Measurements from ENCODE around the gene ADGRL4.

DNA sequence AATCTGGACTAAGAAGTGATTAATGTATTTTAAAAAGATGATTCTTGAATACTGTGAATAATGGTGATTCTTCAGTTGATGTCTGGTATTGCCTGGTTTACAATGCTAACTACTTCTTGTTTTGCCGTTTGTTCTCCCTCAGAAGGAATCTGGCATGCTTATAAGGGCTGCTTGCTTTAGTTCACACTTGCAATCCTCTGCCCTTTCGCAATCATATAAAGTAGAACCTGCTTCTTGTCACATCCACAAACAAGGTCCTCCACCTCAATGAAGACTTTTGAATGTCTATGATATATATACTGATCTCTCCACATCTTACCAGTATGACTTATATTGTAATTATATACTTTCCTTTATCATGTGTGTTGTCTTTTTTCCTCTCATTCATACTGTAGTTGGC lies 92.6 kb downstream of the ADGRL4 start:
- TF ChIP-seq, protein P1, sequence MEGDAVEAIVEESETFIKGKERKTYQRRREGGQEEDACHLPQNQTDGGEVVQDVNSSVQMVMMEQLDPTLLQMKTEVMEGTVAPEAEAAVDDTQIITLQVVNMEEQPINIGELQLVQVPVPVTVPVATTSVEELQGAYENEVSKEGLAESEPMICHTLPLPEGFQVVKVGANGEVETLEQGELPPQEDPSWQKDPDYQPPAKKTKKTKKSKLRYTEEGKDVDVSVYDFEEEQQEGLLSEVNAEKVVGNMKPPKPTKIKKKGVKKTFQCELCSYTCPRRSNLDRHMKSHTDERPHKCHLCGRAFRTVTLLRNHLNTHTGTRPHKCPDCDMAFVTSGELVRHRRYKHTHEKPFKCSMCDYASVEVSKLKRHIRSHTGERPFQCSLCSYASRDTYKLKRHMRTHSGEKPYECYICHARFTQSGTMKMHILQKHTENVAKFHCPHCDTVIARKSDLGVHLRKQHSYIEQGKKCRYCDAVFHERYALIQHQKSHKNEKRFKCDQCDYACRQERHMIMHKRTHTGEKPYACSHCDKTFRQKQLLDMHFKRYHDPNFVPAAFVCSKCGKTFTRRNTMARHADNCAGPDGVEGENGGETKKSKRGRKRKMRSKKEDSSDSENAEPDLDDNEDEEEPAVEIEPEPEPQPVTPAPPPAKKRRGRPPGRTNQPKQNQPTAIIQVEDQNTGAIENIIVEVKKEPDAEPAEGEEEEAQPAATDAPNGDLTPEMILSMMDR (conservative IDR thresholded peaks at IDR 0.05; ENCODE audit: low read depth in 2 of 2): no peak
- TF ChIP-seq POLR2AphosphoS5 (IDR thresholded peaks at IDR 0.05; ENCODE audit: low read depth) (no peak), EZH2 (IDR thresholded peaks at IDR 0.05; ENCODE audit: low read depth, unreplicated experiment) (no peak), CREB1 (CRISPR knock-in tag; IDR thresholded peaks at IDR 0.05; ENCODE audit: low read depth) (no peak), JUNB (IDR thresholded peaks at IDR 0.05; ENCODE audit: unreplicated experiment) (no peak), EZH2phosphoT487 (IDR thresholded peaks at IDR 0.05; ENCODE audit: unreplicated experiment) (no peak), NANOG (IDR thresholded peaks at IDR 0.05; ENCODE audit: borderline replicate concordance) (no peak), ZNF114 (CRISPR knock-in tag; IDR thresholded peaks at IDR 0.05) (no peak), STAT1 (IDR thresholded peaks at IDR 0.05; ENCODE audit: unreplicated experiment) (no peak)
- TF ChIP-seq, protein P2, sequence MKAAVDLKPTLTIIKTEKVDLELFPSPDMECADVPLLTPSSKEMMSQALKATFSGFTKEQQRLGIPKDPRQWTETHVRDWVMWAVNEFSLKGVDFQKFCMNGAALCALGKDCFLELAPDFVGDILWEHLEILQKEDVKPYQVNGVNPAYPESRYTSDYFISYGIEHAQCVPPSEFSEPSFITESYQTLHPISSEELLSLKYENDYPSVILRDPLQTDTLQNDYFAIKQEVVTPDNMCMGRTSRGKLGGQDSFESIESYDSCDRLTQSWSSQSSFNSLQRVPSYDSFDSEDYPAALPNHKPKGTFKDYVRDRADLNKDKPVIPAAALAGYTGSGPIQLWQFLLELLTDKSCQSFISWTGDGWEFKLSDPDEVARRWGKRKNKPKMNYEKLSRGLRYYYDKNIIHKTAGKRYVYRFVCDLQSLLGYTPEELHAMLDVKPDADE (IDR thresholded peaks at IDR 0.05): no peak
- TF ChIP-seq, protein P3, sequence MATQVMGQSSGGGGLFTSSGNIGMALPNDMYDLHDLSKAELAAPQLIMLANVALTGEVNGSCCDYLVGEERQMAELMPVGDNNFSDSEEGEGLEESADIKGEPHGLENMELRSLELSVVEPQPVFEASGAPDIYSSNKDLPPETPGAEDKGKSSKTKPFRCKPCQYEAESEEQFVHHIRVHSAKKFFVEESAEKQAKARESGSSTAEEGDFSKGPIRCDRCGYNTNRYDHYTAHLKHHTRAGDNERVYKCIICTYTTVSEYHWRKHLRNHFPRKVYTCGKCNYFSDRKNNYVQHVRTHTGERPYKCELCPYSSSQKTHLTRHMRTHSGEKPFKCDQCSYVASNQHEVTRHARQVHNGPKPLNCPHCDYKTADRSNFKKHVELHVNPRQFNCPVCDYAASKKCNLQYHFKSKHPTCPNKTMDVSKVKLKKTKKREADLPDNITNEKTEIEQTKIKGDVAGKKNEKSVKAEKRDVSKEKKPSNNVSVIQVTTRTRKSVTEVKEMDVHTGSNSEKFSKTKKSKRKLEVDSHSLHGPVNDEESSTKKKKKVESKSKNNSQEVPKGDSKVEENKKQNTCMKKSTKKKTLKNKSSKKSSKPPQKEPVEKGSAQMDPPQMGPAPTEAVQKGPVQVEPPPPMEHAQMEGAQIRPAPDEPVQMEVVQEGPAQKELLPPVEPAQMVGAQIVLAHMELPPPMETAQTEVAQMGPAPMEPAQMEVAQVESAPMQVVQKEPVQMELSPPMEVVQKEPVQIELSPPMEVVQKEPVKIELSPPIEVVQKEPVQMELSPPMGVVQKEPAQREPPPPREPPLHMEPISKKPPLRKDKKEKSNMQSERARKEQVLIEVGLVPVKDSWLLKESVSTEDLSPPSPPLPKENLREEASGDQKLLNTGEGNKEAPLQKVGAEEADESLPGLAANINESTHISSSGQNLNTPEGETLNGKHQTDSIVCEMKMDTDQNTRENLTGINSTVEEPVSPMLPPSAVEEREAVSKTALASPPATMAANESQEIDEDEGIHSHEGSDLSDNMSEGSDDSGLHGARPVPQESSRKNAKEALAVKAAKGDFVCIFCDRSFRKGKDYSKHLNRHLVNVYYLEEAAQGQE (IDR thresholded peaks at IDR 0.05; ENCODE audit: unreplicated experiment): no peak

Data from GM23338 (cell line).